SK-N-SH (cell line): ENCODE results near the gene PPP1R15A.
A peak's percentile ranks its signal among the peaks of the same experiment; 100 is the strongest.

Experiments
- CHD2 ChIP-seq: fragments of 150-350 bp; IDR thresholded peaks from 2 replicates; pipeline ENCODE4 v1.6.1; 2018; ENCODE audit warnings: low read length; ENCODE audit not compliant: partially characterized antibody
- CTCF ChIP-seq: fragments of 200-600 bp; sonication (generic); IDR thresholded peaks from 2 replicates; pipeline ENCODE4 v1.6.1; 2017; ENCODE audit warnings: antibody characterized with exemption, mild to moderate bottlenecking, moderate library complexity
- EP300 ChIP-seq, 2 experiments: IDR thresholded peaks; 2 replicates each; pipeline versions ENCODE4 v1.4.0 to v1.6.1; 2012; ENCODE audit warnings: borderline replicate concordance in 1 of 2, low read depth in 1 of 2, low read length in 1 of 2
- FOXJ3 ChIP-seq: sonication (generic); formaldehyde crosslinking; IDR thresholded peaks from 2 replicates; pipeline ENCODE4 v1.5.1; 2020; ENCODE audit warnings: mild to moderate bottlenecking, missing genetic modification reagents
- FOXM1 ChIP-seq: IDR thresholded peaks from 2 replicates; pipeline ENCODE4 v1.4.0; 2012; ENCODE audit warnings: low read depth, mild to moderate bottlenecking
- MAX ChIP-seq: IDR thresholded peaks from 2 replicates; pipeline ENCODE4 v1.4.0; 2012; ENCODE audit warnings: low read depth
- NFIC ChIP-seq: IDR thresholded peaks from 2 replicates; pipeline ENCODE4 v1.4.0; 2012; ENCODE audit warnings: borderline replicate concordance
- NRF1 ChIP-seq: IDR thresholded peaks from 2 replicates; pipeline ENCODE4 v1.6.1; 2012; ENCODE audit warnings: low read depth, mild to moderate bottlenecking, low read length
- REST ChIP-seq: IDR thresholded peaks from 2 replicates; pipeline ENCODE4 v1.6.1; 2012; ENCODE audit warnings: mild to moderate bottlenecking, low read depth, low read length, moderate library complexity
- RFX5 ChIP-seq: IDR thresholded peaks from 2 replicates; pipeline ENCODE4 v1.6.1; 2012; ENCODE audit warnings: mild to moderate bottlenecking, improper control_type of control experiment, low read length
- RXRA ChIP-seq: IDR thresholded peaks from 2 replicates; pipeline ENCODE4 v1.4.0; 2012; ENCODE audit warnings: low read depth, mild to moderate bottlenecking, borderline replicate concordance
- SMC3 ChIP-seq: IDR thresholded peaks from 2 replicates; pipeline ENCODE4 v1.6.1; 2012; ENCODE audit warnings: low read depth, low read length, improper control_type of control experiment
- TAF1 ChIP-seq: IDR thresholded peaks from 2 replicates; pipeline ENCODE4 v1.6.1; 2012; ENCODE audit warnings: low read depth, mild to moderate bottlenecking, low read length, moderate library complexity, borderline replicate concordance
- USF1 ChIP-seq: IDR thresholded peaks from 2 replicates; pipeline ENCODE4 v1.4.0; 2012; ENCODE audit warnings: low read depth, borderline replicate concordance

- TF ChIP-seq CTCF (peak; percentile 86), NRF1 (no peak), REST (no peak), MAX (no peak), NFIC (no peak), CHD2 (no peak), FOXJ3 (CRISPR knock-in tag) (no peak), FOXM1 (no peak), SMC3 (peak; percentile 77), EP300 (IDR thresholded peaks at IDR 0.05; ENCODE audit: borderline replicate concordance in 1 of 2, low read depth in 1 of 2, low read length in 1 of 2) (no peak), RFX5 (no peak), USF1 (no peak), TAF1 (no peak), RXRA (no peak)
Measured at GRCh38 chr19:48842789-48843162, 29.4 kb upstream of the PPP1R15A start.
